GM10266 (cell line): ENCODE data around the gene MAEA.

Source experiments
- DNase-seq: peaks from one replicate; pipeline ENCODE4 v3.0.0; 2012; ENCODE audit errors: extremely low spot score
- TF ChIP-seq, protein P1 (sequence below): IDR thresholded peaks from 2 replicates; pipeline ENCODE4 v1.5.1; 2012; ENCODE audit warnings: mild to moderate bottlenecking, low read depth; ENCODE audit not compliant: control insufficient read depth, insufficient read depth; ENCODE audit errors: missing control alignments

Gene MAEA

GRCh38 chr4:1285790-1286553, 3.7 kb upstream of the MAEA start:
- DNase-seq, result peak; percentile 18

GRCh38 chr4:1288786-1289185, 905 bp upstream of the MAEA start:
- TF ChIP-seq, protein P1, sequence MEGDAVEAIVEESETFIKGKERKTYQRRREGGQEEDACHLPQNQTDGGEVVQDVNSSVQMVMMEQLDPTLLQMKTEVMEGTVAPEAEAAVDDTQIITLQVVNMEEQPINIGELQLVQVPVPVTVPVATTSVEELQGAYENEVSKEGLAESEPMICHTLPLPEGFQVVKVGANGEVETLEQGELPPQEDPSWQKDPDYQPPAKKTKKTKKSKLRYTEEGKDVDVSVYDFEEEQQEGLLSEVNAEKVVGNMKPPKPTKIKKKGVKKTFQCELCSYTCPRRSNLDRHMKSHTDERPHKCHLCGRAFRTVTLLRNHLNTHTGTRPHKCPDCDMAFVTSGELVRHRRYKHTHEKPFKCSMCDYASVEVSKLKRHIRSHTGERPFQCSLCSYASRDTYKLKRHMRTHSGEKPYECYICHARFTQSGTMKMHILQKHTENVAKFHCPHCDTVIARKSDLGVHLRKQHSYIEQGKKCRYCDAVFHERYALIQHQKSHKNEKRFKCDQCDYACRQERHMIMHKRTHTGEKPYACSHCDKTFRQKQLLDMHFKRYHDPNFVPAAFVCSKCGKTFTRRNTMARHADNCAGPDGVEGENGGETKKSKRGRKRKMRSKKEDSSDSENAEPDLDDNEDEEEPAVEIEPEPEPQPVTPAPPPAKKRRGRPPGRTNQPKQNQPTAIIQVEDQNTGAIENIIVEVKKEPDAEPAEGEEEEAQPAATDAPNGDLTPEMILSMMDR, result no peak
- DNase-seq, result no peak

More at GRCh38 chr4:1285790-1286553, 3.7 kb upstream of the MAEA start:
- TF ChIP-seq, protein P1, result peak; percentile 25

DNA sequence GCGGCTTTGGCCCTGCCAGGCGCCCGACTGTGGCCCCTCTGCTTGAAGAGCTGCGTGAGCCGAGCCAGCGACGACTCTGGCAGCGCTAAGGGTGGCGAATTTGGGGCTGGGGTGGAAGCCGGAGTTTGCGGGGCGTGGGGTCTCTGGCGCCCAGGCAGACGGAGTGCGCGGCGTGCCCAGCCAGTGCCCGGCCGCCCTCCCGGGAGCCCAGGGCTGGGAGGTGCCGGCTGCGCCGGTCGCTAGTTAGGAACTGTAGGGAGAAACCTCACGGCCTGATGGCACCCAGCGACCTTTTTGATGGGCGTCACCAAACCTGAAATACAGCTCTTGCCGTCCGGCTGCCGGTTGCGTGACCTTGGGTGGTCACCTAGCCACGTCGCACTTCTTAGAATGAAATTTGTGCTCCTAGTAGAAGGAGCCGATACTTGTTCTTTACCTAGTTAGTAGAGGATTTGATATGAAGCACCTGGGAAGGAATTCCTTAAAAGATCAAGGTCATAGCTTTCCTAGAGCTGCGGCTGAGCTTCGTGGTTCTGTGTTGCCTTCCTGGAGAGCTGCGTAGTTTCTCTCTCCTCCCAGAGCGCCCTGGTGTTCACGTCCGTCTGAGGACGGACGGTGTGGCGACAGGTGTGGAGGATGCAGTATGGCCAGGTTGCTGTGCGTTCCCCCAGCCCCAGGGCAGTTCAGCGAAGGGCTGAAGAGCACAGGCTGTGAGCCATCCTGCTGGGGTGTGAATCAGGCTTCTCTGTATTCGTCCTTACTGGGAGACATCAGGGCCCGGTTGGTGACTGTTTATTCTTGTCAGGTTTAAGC, 680 bp downstream of the MAEA start:
- peak; percentile 57 for DNase-seq

GRCh38 chr4:1291091-1291490, 1.4 kb downstream of the MAEA start:
- TF ChIP-seq, protein P1, result no peak
- DNase-seq, result peak; percentile 14

More for the DNA sequence above, 680 bp downstream of the MAEA start:
- TF ChIP-seq, protein P1, result no peak

GRCh38 chr4:1291996-1292702, 2.5 kb downstream of the MAEA start:
- TF ChIP-seq, protein P1, result no peak
- DNase-seq, result no peak

DNA sequence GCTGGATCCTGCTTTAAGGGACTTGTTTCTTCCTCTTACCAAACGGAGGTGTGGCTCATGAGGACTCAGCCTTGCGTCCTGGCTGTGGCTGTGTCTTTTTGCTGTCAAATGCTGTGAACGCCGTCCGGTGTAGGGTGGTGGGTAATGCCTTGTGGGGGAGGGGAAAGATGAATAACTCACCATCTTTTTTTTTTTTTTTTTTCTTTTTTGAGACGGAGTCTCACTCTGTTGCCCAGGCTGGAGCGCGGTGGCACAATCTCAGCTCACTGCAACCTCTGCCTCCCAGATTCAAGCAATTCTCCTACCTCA, 3.0 kb downstream of the MAEA start:
- DNase-seq, result peak; percentile 19

DNA sequence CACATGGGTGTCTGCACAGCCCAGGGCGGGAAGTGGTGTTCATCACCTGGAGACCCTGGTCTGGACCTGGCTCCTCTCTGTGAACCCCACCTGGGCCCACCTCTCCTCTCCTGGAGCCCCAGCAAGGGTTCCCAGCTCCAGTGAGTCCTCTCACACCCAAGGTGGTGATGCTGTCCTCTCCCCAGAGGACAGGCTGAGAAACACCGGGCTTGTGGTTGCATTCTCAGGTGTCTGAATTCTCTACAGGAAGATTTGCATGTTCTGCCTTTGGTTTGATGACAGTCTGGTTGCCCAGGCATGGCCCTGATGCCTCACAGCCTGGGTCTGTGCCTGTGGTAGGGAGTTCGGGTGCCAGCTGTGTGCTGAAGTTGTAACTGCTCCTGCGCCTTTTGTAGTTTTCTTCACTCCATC, 3.8 kb downstream of the MAEA start:
- TF ChIP-seq, protein P1, result no peak
- DNase-seq, result peak; percentile 40
